Measurements from ENCODE around the gene NECTIN3. TPM values are rescaled to one million over a fixed set of nuclear protein-coding genes. Genes with fewer than 3 reads are reported as not detected.
A peak's percentile ranks its signal among the peaks of the same experiment; 100 is the strongest.

Gene NECTIN3
- total RNA-seq, result 20.4 TPM

- Histone ChIP-seq H3K36me3 (no peaks in the 10 kb centered on the region), H3K27me3 (no peaks in the 10 kb centered on the region), H3K9me3 (no peaks in the 10 kb centered on the region), H3K4me3 (peak within 1 kb of the TSS; percentile 91 to 93), H3K27ac (peak within 1 kb of the TSS; percentile 95), H3K4me1 (peaks cover 30% of the 10 kb centered on the region)
- intact Hi-C loops (cut with DNase I), result no loop called here
- peak in 1 of 2 donors; percentile 94 for DNase-seq (ENCODE audit: extremely low spot score in 2 of 2)
- TF ChIP-seq, protein P1, sequence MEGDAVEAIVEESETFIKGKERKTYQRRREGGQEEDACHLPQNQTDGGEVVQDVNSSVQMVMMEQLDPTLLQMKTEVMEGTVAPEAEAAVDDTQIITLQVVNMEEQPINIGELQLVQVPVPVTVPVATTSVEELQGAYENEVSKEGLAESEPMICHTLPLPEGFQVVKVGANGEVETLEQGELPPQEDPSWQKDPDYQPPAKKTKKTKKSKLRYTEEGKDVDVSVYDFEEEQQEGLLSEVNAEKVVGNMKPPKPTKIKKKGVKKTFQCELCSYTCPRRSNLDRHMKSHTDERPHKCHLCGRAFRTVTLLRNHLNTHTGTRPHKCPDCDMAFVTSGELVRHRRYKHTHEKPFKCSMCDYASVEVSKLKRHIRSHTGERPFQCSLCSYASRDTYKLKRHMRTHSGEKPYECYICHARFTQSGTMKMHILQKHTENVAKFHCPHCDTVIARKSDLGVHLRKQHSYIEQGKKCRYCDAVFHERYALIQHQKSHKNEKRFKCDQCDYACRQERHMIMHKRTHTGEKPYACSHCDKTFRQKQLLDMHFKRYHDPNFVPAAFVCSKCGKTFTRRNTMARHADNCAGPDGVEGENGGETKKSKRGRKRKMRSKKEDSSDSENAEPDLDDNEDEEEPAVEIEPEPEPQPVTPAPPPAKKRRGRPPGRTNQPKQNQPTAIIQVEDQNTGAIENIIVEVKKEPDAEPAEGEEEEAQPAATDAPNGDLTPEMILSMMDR (IDR thresholded peaks at IDR 0.05), result no peak
- peak in 1 of 2 donors; percentile 36 for TF ChIP-seq POLR2A (IDR thresholded peaks at IDR 0.05)
- TF ChIP-seq POLR2AphosphoS5 (IDR thresholded peaks at IDR 0.05; ENCODE audit: insufficient read depth in 1 of 2, low read depth in 1 of 2), result peak; percentile 53 to 85
Measured at GRCh38 chr3:111071257-111072030, at the start of gene NECTIN3. NECTIN3 (plus strand) TSS chr3:111071816; CDS start chr3:111072018, 202 bp downstream.

DNA sequence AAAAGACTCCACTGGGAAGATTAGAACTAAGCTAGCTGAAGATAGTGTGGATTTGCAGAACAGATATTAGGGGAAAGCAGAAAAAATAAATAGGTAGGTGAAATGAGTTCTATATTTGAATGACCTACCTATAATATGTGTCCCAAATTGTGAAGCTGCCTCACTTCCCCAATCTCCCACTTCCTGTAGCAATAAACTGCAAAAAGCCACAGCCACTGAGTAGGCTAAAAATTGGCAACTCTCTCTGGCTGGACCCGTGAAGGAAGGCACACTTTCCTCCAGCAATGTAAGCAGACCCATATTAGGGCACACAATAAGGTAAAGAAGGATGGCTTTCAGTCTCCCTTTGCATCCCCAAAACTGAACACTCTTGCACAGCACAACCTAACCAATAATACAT, 43.7 kb upstream of the NECTIN3 start:
- intact Hi-C loops (cut with DNase I), result no loop called here
- TF ChIP-seq POLR2A (IDR thresholded peaks at IDR 0.05) (no peak), POLR2AphosphoS5 (IDR thresholded peaks at IDR 0.05; ENCODE audit: insufficient read depth in 1 of 2, low read depth in 1 of 2) (no peak)
- TF ChIP-seq, protein P1 (IDR thresholded peaks at IDR 0.05), result no peak
- H3K4me1 ChIP-seq, result no peaks in the 10 kb centered on the region

GRCh38 chr3:111031538-111031937, 40.1 kb upstream of the NECTIN3 start:
- TF ChIP-seq POLR2AphosphoS5 (IDR thresholded peaks at IDR 0.05; ENCODE audit: insufficient read depth in 1 of 2, low read depth in 1 of 2) (no peak), POLR2A (IDR thresholded peaks at IDR 0.05) (no peak)
- TF ChIP-seq, protein P1 (IDR thresholded peaks at IDR 0.05), result no peak
- Histone ChIP-seq H3K4me1 (no peaks in the 10 kb centered on the region), H3K27me3 (no peaks in the 10 kb centered on the region), H3K27ac (no peak overlapping the region), H3K4me3 (no peak overlapping the region), H3K36me3 (no peaks in the 10 kb centered on the region), H3K9me3 (no peaks in the 10 kb centered on the region)
- no peak for DNase-seq (ENCODE audit: extremely low spot score in 2 of 2)
- intact Hi-C loops (cut with DNase I), result no loop called here

More for the DNA sequence above, 43.7 kb upstream of the NECTIN3 start:
- no peaks in the 10 kb centered on the region for H3K36me3 ChIP-seq
- no peak overlapping the region for H3K4me3 ChIP-seq
- no peak overlapping the region for H3K27ac ChIP-seq
- no peaks in the 10 kb centered on the region for H3K27me3 ChIP-seq
- H3K9me3 ChIP-seq, result no peaks in the 10 kb centered on the region
- DNase-seq (ENCODE audit: extremely low spot score in 2 of 2), result no peak

- Histone ChIP-seq H3K27me3 (no peaks in the 10 kb centered on the region), H3K27ac (no peak overlapping the region), H3K36me3 (no peaks in the 10 kb centered on the region), H3K9me3 (peaks cover 4% of the 10 kb centered on the region), H3K4me3 (no peak overlapping the region), H3K4me1 (no peaks in the 10 kb centered on the region)
- TF ChIP-seq, protein P1 (IDR thresholded peaks at IDR 0.05), result no peak
- TF ChIP-seq POLR2AphosphoS5 (IDR thresholded peaks at IDR 0.05; ENCODE audit: insufficient read depth in 1 of 2, low read depth in 1 of 2) (no peak), POLR2A (IDR thresholded peaks at IDR 0.05) (no peak)
- intact Hi-C loops (cut with DNase I), result no loop called here
- no peak for DNase-seq (ENCODE audit: extremely low spot score in 2 of 2)
Measured at GRCh38 chr3:111032677-111033076, 38.9 kb upstream of the NECTIN3 start.

DNA sequence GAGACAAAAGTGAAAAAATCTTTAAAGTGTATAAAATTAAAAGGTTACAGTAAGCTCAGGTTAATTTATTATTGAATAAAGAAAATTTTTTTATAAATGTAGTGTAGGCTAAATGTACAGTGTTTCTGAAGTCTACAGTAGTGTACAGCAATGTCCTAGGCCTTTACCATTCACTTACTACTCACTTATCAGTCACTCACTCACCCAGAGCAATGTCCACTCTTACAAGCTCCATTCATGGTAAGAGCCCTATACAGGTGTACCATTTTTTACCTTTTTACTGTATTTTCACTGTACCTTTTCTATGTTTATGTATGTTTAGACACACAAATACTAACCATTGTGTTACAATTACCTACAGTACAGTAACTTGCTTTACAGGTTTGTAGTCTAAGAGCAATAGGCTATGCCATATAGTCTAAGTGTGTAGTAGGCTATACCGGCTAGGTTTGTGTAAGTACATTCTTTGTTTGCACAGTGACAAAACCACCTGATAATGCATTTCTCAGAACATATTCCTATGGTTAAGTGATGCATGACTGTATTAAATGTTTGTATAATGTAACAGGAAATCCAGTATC, 38.1 kb upstream of the NECTIN3 start:
- DNase-seq (ENCODE audit: extremely low spot score in 2 of 2), result no peak
- intact Hi-C loops (cut with DNase I), result no loop called here
- H3K4me3 ChIP-seq, result no peak overlapping the region
- no peaks in the 10 kb centered on the region for H3K27me3 ChIP-seq
- H3K36me3 ChIP-seq, result no peaks in the 10 kb centered on the region
- TF ChIP-seq, protein P1 (IDR thresholded peaks at IDR 0.05), result no peak
- TF ChIP-seq POLR2AphosphoS5 (IDR thresholded peaks at IDR 0.05; ENCODE audit: insufficient read depth in 1 of 2, low read depth in 1 of 2) (no peak), POLR2A (IDR thresholded peaks at IDR 0.05) (no peak)
- H3K9me3 ChIP-seq, result peaks cover 4% of the 10 kb centered on the region
- H3K4me1 ChIP-seq, result no peaks in the 10 kb centered on the region
- no peak overlapping the region for H3K27ac ChIP-seq
